Measurements from ENCODE around the gene DAPK2.

DNA sequence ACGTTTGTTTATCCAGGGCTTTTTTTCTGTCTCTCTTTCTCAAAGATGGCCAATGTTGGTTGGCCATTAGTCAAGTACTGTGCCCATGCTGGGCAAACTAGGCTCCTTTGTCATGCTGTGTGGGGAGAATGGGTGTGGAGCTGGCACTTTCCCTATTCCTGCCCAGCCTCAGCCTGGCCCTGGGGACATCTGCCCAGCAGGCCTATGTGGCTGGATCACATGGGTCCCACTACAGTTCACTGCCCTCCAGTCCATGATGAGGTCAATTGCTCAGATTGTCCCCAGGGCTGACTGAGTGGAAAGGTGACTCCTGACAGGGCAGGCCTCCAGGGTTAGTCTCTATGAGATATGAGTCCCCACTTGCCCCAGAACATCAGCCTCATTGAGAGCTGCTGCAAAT lies 158.1 kb downstream of the DAPK2 start:
- TF ChIP-seq POLR2A (IDR thresholded peaks at IDR 0.05; ENCODE audit: low read depth, low read length) (no peak), POLR2AphosphoS5 (IDR thresholded peaks at IDR 0.05; ENCODE audit: low read depth, low read length) (no peak), TAF1 (IDR thresholded peaks at IDR 0.05; ENCODE audit: low read depth, low read length) (no peak), POU2F2 (IDR thresholded peaks at IDR 0.05; ENCODE audit: low read depth, low read length) (no peak), PAX5 (IDR thresholded peaks at IDR 0.05; ENCODE audit: insufficient read depth, low read length, severe bottlenecking) (no peak), SPI1 (IDR thresholded peaks at IDR 0.05; ENCODE audit: low read depth, low read length) (no peak)
